K562 (cell line): ENCODE results near the gene MFSD12. TPM values are rescaled to one million over a fixed set of nuclear protein-coding genes. Genes with fewer than 3 reads are reported as not detected.

Experiments used
- HNRNPK ChIP-seq: fragments of 200-400 bp; formaldehyde crosslinking; IDR thresholded peaks from one replicate; pipeline ENCODE4 v1.6.1; 2018; ENCODE audit warnings: mild to moderate bottlenecking, low read depth, low read length; ENCODE audit not compliant: poor library complexity, severe bottlenecking
- RAD21 ChIP-seq, 2 experiments: fragments of 250-450 bp in 1 of 2; fragments of 450-650 bp in 1 of 2; sonication (Bioruptor Pico) in 1 of 2; formaldehyde crosslinking in 1 of 2; IDR thresholded peaks in 1 of 2; conservative IDR thresholded peaks in 1 of 2; 2 replicates each; pipeline versions ENCODE4 v1.4.0 to v1.8.0; 2020 to 2022; ENCODE audit warnings: mild to moderate bottlenecking in 2 of 2, moderate library complexity in 1 of 2
- TAF1 ChIP-seq: IDR thresholded peaks from 2 replicates; pipeline ENCODE4 v1.6.1; 2011; ENCODE audit warnings: mild to moderate bottlenecking, low read length, moderate library complexity; ENCODE audit not compliant: insufficient read depth, control insufficient read depth, severe bottlenecking; ENCODE audit errors: extremely low read depth
- XRCC5 ChIP-seq: fragments of 200-400 bp; formaldehyde crosslinking; IDR thresholded peaks from 2 replicates; pipeline ENCODE4 v1.6.1; 2017; ENCODE audit warnings: low read depth, mild to moderate bottlenecking, low read length
- ZNF3 ChIP-seq: fragments of 250-450 bp; sonication (Bioruptor Pico); IDR thresholded peaks from 2 replicates; pipeline ENCODE4 v1.5.0; 2021; ENCODE audit warnings: mild to moderate bottlenecking, moderate library complexity
- polyA plus RNA-seq, 8 experiments: library from polyadenylated mRNA; depleted of rRNA in 4 of 8; stranded (reverse) in 5 of 8; unstranded in 3 of 8; fragments of >200 nt; fragmentation: Nextera tagmentation in 2 of 8; fragmentation: Illumina TruSeq in 1 of 8; extraction: Ambion mirVana in 2 of 8; extraction: Trizol in 1 of 8; gene quantifications; 2 replicates each; pipeline versions ENCODE4 v1.2.1 to v1.2.3, GENCODE V29; 2011 to 2014; ENCODE audit warnings: inconsistent platforms in 1 of 8, missing spikeins in 1 of 8
- total RNA-seq, 7 experiments: library from RNA; depleted of rRNA in 6 of 7; stranded (reverse); fragments of >200 nt in 6 of 7; fragmentation: Illumina TruSeq in 2 of 7; extraction: Trizol in 2 of 7; gene quantifications; 2 replicates each; pipeline versions ENCODE4 v1.2.1 to v1.2.3, GENCODE V29; 2011 to 2021; ENCODE audit warnings: low replicate concordance in 1 of 7
- TF ChIP-seq, protein P1 (sequence below), 2 experiments: fragments of 450-650 bp; IDR thresholded peaks; 2 replicates each; pipeline ENCODE4 v1.6.1; 2016; ENCODE audit warnings: mild to moderate bottlenecking in 2 of 2, borderline replicate concordance in 1 of 2, low read depth in 1 of 2, moderate library complexity in 1 of 2
- TF ChIP-seq, protein P2 (sequence below): fragments of 200-600 bp; sonication (generic); IDR thresholded peaks from one replicate; pipeline ENCODE4 v1.6.1; 2012; ENCODE audit warnings: mild to moderate bottlenecking, low read depth, low read length, inconsistent platforms

The MFSD12 gene
- total and polyA plus RNA-seq, 9 of the 15 experiments (the other 6 are each of a cell fraction or from before 2014, with no cell fraction given) = 0.69 to 112 (median 31.8) TPM

DNA sequence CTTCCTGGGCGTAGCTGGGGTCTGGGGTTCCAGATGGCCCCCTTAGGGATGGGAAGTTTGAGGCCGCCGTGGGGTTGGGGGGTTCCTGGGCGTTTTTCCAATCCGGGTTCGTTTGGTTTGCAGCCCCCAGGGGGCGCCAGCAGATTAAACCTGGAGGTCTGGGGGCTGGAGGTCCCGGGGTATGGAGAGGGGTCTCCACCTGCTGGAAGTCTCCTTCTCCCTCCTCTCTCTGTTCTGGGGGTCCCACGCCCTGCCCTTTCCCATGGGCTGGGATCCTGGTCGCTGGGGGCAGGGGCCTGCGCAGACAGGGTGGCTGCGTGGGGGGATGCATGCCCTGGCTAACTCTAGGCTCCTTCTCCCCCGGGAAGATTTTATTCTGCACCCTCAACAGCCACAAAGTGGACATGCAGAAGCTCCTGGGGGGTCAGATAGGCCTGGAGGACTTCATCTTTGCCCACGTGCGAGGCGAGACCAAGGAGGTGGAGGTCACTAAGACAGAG, 28.8 kb upstream of the MFSD12 start (continued):
- TF ChIP-seq, protein P1, sequence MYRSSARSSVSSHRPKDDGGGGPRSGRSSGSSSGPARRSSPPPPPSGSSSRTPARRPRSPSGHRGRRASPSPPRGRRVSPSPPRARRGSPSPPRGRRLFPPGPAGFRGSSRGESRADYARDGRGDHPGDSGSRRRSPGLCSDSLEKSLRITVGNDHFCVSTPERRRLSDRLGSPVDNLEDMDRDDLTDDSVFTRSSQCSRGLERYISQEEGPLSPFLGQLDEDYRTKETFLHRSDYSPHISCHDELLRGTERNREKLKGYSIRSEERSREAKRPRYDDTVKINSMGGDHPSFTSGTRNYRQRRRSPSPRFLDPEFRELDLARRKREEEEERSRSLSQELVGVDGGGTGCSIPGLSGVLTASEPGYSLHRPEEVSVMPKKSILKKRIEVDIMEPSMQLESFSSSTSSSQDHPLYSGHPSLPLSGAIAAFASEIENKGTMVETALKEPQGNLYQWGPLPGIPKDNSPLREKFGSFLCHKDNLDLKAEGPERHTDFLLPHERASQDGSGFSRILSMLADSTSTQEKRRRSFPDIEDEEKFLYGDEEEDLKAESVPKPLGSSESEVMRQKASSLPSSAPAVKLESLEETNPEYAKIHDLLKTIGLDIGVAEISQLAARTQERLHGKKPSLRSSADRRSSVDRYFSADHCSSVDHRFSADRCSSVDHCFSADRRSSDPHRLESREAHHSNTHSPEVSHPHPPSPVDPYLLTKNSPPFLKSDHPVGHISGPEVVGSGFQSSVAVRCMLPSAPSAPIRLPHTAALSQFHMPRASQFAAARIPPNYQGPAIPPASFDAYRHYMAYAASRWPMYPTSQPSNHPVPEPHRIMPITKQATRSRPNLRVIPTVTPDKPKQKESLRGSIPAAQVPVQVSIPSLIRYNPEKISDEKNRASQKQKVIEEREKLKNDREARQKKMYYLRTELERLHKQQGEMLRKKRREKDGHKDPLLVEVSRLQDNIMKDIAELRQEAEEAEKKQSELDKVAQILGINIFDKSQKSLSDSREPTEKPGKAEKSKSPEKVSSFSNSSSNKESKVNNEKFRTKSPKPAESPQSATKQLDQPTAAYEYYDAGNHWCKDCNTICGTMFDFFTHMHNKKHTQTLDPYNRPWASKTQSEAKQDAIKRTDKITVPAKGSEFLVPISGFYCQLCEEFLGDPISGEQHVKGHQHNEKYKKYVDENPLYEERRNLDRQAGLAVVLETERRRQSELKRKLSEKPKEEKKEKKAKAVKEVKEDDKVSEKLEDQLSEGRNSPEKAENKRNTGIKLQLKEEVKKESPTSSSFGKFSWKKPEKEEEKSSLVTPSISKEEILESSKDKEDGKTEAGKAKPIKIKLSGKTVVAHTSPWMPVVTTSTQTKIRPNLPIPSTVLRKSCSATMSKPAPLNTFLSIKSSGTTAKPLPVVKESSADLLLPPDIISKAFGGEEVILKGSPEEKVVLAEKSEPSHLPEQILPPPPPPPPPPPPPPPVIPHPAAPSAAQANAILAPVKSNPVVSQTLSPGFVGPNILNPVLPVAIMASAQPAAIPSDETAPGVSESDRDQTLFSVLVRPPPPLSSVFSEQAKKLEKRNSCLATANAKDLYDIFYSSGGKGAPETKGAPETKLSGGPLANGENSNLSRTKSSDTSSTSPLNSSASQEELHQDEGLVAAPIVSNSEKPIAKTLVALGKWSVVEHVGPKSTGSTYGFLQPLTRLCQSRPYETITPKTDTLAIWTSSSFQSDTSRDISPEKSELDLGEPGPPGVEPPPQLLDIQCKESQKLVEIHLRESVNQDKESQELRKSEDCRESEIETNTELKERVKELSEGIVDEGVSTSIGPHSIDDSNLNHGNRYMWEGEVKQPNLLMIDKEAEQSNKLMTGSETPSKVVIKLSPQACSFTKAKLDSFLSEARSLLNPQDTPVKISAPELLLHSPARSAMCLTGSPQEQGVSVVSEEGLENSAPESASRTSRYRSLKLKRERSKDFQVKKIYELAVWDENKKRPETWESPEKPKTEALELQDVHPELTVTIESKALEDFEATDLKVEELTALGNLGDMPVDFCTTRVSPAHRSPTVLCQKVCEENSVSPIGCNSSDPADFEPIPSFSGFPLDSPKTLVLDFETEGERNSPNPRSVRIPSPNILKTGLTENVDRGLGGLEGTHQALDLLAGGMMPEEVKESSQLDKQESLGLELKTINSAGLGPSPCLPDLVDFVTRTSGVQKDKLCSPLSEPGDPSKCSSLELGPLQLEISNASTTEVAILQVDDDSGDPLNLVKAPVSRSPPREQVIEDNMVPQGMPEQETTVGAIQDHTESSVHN (IDR thresholded peaks at IDR 0.05; ENCODE audit: borderline replicate concordance in 1 of 2, low read depth in 1 of 2) = no peak
- TF ChIP-seq RAD21 (CRISPR knock-in tag; conservative IDR thresholded peaks at IDR 0.05 in 1 of 2, IDR thresholded peaks at IDR 0.05 in 1 of 2) (peak; percentile 74 to 87), XRCC5 (0 out of 2 replicates have a peak, but pooled peaks have one; percentile 22), HNRNPK (no peak), ZNF3 (CRISPR knock-in tag) (no peak), TAF1 (no peak)
- TF ChIP-seq, protein P2, sequence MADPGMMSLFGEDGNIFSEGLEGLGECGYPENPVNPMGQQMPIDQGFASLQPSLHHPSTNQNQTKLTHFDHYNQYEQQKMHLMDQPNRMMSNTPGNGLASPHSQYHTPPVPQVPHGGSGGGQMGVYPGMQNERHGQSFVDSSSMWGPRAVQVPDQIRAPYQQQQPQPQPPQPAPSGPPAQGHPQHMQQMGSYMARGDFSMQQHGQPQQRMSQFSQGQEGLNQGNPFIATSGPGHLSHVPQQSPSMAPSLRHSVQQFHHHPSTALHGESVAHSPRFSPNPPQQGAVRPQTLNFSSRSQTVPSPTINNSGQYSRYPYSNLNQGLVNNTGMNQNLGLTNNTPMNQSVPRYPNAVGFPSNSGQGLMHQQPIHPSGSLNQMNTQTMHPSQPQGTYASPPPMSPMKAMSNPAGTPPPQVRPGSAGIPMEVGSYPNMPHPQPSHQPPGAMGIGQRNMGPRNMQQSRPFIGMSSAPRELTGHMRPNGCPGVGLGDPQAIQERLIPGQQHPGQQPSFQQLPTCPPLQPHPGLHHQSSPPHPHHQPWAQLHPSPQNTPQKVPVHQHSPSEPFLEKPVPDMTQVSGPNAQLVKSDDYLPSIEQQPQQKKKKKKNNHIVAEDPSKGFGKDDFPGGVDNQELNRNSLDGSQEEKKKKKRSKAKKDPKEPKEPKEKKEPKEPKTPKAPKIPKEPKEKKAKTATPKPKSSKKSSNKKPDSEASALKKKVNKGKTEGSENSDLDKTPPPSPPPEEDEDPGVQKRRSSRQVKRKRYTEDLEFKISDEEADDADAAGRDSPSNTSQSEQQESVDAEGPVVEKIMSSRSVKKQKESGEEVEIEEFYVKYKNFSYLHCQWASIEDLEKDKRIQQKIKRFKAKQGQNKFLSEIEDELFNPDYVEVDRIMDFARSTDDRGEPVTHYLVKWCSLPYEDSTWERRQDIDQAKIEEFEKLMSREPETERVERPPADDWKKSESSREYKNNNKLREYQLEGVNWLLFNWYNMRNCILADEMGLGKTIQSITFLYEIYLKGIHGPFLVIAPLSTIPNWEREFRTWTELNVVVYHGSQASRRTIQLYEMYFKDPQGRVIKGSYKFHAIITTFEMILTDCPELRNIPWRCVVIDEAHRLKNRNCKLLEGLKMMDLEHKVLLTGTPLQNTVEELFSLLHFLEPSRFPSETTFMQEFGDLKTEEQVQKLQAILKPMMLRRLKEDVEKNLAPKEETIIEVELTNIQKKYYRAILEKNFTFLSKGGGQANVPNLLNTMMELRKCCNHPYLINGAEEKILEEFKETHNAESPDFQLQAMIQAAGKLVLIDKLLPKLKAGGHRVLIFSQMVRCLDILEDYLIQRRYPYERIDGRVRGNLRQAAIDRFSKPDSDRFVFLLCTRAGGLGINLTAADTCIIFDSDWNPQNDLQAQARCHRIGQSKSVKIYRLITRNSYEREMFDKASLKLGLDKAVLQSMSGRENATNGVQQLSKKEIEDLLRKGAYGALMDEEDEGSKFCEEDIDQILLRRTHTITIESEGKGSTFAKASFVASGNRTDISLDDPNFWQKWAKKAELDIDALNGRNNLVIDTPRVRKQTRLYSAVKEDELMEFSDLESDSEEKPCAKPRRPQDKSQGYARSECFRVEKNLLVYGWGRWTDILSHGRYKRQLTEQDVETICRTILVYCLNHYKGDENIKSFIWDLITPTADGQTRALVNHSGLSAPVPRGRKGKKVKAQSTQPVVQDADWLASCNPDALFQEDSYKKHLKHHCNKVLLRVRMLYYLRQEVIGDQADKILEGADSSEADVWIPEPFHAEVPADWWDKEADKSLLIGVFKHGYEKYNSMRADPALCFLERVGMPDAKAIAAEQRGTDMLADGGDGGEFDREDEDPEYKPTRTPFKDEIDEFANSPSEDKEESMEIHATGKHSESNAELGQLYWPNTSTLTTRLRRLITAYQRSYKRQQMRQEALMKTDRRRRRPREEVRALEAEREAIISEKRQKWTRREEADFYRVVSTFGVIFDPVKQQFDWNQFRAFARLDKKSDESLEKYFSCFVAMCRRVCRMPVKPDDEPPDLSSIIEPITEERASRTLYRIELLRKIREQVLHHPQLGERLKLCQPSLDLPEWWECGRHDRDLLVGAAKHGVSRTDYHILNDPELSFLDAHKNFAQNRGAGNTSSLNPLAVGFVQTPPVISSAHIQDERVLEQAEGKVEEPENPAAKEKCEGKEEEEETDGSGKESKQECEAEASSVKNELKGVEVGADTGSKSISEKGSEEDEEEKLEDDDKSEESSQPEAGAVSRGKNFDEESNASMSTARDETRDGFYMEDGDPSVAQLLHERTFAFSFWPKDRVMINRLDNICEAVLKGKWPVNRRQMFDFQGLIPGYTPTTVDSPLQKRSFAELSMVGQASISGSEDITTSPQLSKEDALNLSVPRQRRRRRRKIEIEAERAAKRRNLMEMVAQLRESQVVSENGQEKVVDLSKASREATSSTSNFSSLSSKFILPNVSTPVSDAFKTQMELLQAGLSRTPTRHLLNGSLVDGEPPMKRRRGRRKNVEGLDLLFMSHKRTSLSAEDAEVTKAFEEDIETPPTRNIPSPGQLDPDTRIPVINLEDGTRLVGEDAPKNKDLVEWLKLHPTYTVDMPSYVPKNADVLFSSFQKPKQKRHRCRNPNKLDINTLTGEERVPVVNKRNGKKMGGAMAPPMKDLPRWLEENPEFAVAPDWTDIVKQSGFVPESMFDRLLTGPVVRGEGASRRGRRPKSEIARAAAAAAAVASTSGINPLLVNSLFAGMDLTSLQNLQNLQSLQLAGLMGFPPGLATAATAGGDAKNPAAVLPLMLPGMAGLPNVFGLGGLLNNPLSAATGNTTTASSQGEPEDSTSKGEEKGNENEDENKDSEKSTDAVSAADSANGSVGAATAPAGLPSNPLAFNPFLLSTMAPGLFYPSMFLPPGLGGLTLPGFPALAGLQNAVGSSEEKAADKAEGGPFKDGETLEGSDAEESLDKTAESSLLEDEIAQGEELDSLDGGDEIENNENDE = no peak
